Cardiac muscle cell (in vitro differentiated cells and primary cell): ENCODE measurements around the gene NBEA. TPM values are rescaled to one million over a fixed set of nuclear protein-coding genes. Genes with fewer than 3 reads are reported as not detected.

ENCODE experiments used
- DNase-seq, 2 donors: peaks; one replicate each; pipeline versions ENCODE4 v3.0.0 to v3.0.0-alpha.2; 2010 to 2017; ENCODE audit warnings: low read depth in 1 of 2, low spot score in 1 of 2
- H3K27ac ChIP-seq: fragments of 200-600 bp; sonication (generic); 2 replicates; pipeline ENCODE4 v1.5.1; 2016
- H3K27me3 ChIP-seq: fragments of 200-600 bp; sonication (generic); 2 replicates; pipeline ENCODE4 v1.6.0; 2016; ENCODE audit warnings: control low read depth
- H3K36me3 ChIP-seq: fragments of 200-600 bp; sonication (generic); 2 replicates; pipeline ENCODE4 v1.5.1; 2016; ENCODE audit warnings: control low read depth
- H3K4me1 ChIP-seq: fragments of 200-600 bp; sonication (generic); 2 replicates; pipeline ENCODE4 v1.8.1; 2017; ENCODE audit warnings: low read depth, mild to moderate bottlenecking, mixed run types
- H3K4me3 ChIP-seq: fragments of 200-600 bp; sonication (generic); 2 replicates; pipeline ENCODE4 v1.5.1; 2016; ENCODE audit warnings: mild to moderate bottlenecking
- H3K9me3 ChIP-seq: fragments of 200-600 bp; sonication (generic); 2 replicates; pipeline ENCODE4 v1.5.1; 2017; ENCODE audit warnings: low read depth, mild to moderate bottlenecking, control low read depth
- polyA plus RNA-seq: library from polyadenylated mRNA; unstranded; fragments of >200 nt; fragmentation: Nextera tagmentation; extraction: Ambion mirVana; gene quantifications from 2 replicates; pipeline ENCODE4 v1.2.1, GENCODE V29; 2016
- total RNA-seq: library from RNA; depleted of rRNA; stranded (reverse); fragments of >200 nt; gene quantifications from 2 replicates; pipeline ENCODE4 v1.2.3, GENCODE V29; 2016
- TF ChIP-seq, protein P1 (sequence below): IDR thresholded peaks from 2 replicates; pipeline ENCODE4 v1.5.1; 2012; ENCODE audit warnings: low read depth, mild to moderate bottlenecking, low read length

Gene NBEA
- total and polyA plus RNA-seq, 2 experiments from 2014 or later, result 4.6 to 13.2 TPM

DNA sequence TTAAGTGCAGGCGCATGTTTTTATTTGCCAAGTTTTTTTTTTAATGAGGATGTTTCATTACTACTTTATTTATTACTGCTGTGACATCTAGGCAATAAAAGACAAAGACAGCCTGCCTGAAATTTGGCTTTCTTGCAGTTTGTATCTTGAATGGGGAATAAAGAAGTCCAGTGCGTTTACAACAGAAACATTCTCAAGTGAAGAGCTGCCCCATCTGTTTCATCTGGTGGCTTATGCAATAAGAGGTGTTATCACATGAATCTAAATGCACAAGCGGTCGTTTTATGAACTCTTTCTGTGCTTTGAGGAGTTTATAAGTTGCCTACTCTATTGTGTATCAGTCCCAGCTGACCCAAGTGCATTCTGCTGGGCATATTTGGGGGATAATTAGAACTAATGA, 547.0 kb downstream of the NBEA start:
- no peak for DNase-seq
- no peaks in the 10 kb centered on the region for H3K9me3 ChIP-seq
- no peak overlapping the region for H3K4me3 ChIP-seq
- H3K27me3 ChIP-seq, result peaks cover 21% of the 10 kb centered on the region
- no peak overlapping the region for H3K27ac ChIP-seq
- no peaks in the 10 kb centered on the region for H3K4me1 ChIP-seq
- H3K36me3 ChIP-seq, result no peaks in the 10 kb centered on the region
- TF ChIP-seq, protein P1, sequence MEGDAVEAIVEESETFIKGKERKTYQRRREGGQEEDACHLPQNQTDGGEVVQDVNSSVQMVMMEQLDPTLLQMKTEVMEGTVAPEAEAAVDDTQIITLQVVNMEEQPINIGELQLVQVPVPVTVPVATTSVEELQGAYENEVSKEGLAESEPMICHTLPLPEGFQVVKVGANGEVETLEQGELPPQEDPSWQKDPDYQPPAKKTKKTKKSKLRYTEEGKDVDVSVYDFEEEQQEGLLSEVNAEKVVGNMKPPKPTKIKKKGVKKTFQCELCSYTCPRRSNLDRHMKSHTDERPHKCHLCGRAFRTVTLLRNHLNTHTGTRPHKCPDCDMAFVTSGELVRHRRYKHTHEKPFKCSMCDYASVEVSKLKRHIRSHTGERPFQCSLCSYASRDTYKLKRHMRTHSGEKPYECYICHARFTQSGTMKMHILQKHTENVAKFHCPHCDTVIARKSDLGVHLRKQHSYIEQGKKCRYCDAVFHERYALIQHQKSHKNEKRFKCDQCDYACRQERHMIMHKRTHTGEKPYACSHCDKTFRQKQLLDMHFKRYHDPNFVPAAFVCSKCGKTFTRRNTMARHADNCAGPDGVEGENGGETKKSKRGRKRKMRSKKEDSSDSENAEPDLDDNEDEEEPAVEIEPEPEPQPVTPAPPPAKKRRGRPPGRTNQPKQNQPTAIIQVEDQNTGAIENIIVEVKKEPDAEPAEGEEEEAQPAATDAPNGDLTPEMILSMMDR, result no peak

DNA sequence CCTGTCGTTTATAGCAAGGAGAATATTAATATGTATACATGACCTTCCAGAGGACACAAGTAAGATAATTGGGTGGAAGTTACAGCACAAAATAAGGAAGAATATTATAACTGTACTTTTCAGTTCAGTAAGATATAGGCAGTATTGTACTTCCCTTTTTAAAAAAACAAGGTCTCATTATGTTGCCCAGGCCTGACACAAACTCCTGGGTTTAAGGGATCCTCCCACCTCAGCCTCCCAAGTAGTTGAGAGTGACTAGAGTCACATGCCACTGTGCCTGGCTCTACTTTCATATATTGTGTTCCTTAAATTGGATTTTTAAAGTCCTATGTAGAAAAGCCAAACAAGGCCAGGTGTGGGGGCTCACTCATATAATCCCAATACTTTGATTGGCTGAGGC, 553.9 kb downstream of the NBEA start:
- TF ChIP-seq, protein P1, result no peak
- Histone ChIP-seq H3K9me3 (no peaks in the 10 kb centered on the region), H3K27me3 (peaks cover 46% of the 10 kb centered on the region), H3K27ac (no peak overlapping the region), H3K4me3 (no peak overlapping the region), H3K36me3 (no peaks in the 10 kb centered on the region), H3K4me1 (peaks cover 6% of the 10 kb centered on the region)
- DNase-seq, result no peak

DNA sequence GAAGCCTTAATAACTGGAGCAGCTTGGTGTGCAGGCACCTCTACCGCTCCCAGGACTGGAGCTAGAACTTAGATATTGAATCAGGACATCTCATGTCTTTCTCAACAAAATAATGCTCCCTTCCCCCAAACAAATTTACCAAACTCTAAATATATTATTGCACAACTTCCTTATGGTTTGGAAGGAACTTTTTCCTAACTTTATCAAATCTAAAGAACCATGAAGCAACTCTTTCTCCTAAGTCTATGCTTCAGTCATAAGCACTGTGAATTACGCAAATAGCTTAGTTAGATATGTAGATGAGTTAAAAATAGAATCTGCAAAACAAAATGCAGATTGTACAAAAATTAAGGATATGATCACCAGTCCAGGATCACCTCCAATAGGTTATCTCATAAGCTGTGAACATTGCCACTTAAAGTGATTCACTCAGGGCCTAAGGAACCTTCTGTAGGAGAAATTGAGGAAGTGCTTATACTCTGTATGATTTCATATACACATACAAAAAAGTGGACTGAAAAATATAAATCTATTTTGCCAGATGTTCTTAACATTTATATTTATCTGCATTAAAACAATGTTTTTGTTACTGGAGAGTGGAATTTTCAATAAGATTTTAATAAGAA, 554.8 kb downstream of the NBEA start:
- H3K27me3 ChIP-seq, result peaks cover 52% of the 10 kb centered on the region
- no peak overlapping the region for H3K4me3 ChIP-seq
- H3K27ac ChIP-seq, result no peak overlapping the region
- DNase-seq, result peak in 1 of 2 donors; percentile 69
- TF ChIP-seq, protein P1, result no peak
- H3K36me3 ChIP-seq, result no peaks in the 10 kb centered on the region
- peaks cover 6% of the 10 kb centered on the region for H3K4me1 ChIP-seq
- no peaks in the 10 kb centered on the region for H3K9me3 ChIP-seq

DNA sequence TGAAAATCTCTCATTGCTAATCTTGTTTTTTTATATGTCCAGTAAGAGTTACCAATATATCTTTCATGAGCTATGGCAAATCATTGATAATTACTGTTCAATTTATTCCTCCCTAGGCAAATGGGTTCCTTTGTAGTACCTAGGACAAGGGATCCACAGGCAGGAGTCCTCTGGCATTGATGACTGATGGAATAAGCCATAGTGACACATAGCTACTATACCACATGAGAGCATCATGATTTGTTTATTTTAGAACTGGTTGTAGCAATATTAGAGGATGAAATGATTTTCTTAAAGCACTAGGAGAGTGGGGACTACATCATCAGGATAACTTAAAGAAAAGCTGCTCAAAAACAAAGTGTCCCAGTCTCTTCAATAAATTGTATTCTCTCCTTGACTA, 556.2 kb downstream of the NBEA start:
- H3K4me1 ChIP-seq, result peaks cover 6% of the 10 kb centered on the region
- DNase-seq, result no peak
- TF ChIP-seq, protein P1, result no peak
- no peak overlapping the region for H3K4me3 ChIP-seq
- H3K27me3 ChIP-seq, result peaks cover 51% of the 10 kb centered on the region
- H3K9me3 ChIP-seq, result no peaks in the 10 kb centered on the region
- no peak overlapping the region for H3K27ac ChIP-seq
- H3K36me3 ChIP-seq, result no peaks in the 10 kb centered on the region

DNA sequence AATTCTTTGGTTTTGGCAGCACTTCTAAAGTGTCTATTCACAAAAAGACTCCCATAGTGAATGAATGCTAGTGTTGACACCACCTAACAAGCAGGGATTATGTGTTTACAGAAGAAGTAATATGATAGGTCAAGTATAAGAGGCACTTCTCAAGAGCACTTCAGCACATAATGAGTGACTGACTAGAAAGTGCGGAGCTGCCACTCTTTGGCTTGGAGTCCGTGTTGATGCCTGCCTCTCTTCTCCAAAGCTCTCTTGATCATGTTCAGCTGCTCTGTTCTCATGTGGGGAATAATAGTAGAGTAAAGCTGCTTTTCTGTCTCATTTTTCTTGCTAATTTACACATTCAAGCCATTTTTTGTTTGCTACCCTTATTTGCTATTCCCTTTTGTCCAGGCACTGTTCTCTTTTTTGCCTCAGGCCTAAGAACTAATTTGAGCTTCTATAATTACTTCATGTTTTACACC, 557.2 kb downstream of the NBEA start:
- H3K27me3 ChIP-seq, result peaks cover 51% of the 10 kb centered on the region
- H3K36me3 ChIP-seq, result no peaks in the 10 kb centered on the region
- peaks cover 6% of the 10 kb centered on the region for H3K4me1 ChIP-seq
- TF ChIP-seq, protein P1, result no peak
- no peaks in the 10 kb centered on the region for H3K9me3 ChIP-seq
- H3K4me3 ChIP-seq, result no peak overlapping the region
- DNase-seq, result peak in 1 of 2 donors; percentile 72
- no peak overlapping the region for H3K27ac ChIP-seq
